Measurements from ENCODE around the gene MYO9B. TPM values are rescaled to one million over a fixed set of nuclear protein-coding genes. Genes with fewer than 3 reads are reported as not detected.
"Not testable (repeated sequence)": the region's sequence is repeated elsewhere in the genome, so short reads cannot be mapped to it uniquely, and the experiment has no call there.

MYO9B gene
- total RNA-seq, 1 experiment from 2014 or later: 58.6 TPM

- H3K27me3 ChIP-seq (ENCODE audit: insufficient read depth, low read length): no peaks in the 10 kb centered on the region
- no peak overlapping the region for H4K5ac ChIP-seq (ENCODE audit: insufficient read length, low read depth, low read length)
- no peak overlapping the region for H3K4me2 ChIP-seq (ENCODE audit: insufficient read depth, insufficient read length, low read length)
- H2BK5ac ChIP-seq (ENCODE audit: insufficient read length, low read length): no peak overlapping the region
- no peak for TF ChIP-seq CTCF (conservative IDR thresholded peaks at IDR 0.05)
- H3K23ac ChIP-seq (ENCODE audit: insufficient read length, low read depth, low read length): no peak overlapping the region
- no peak overlapping the region for H2BK12ac ChIP-seq (ENCODE audit: insufficient read length, low read depth, low read length)
- no peak overlapping the region for H4K8ac ChIP-seq (replicated peaks; ENCODE audit: insufficient read length, low read depth, low read length)
- Mint-ChIP-seq H3K9me3 (no peaks in the 10 kb centered on the region), H3K27me3 (ENCODE audit: low read depth) (no peaks in the 10 kb centered on the region; the same call in 1 of the 2 replicates), H3K4me1 (peaks cover 11 to 12% of the 10 kb centered on the region in 2 experiments), H3K27ac (0 out of 7 replicates have a peak overlapping the region, but pooled peaks of 1 of the 3 experiments have one; percentile 83), H3K36me3 (ENCODE audit: insufficient read depth in 1 of 3, low read depth in 3 of 3) (peaks cover 9 to 49% (median 20%) of the 10 kb centered on the region in 3 experiments; a peak in 6 of 7 replicates), H3K4me3 (no peak overlapping the region)
- no peak for DNase-seq
- H3K9ac ChIP-seq (ENCODE audit: extremely low read depth, insufficient read length, low read length): no peak overlapping the region
- H3K14ac ChIP-seq (ENCODE audit: insufficient read depth, low read length): no peak overlapping the region
- no peak overlapping the region for H2AFZ ChIP-seq (ENCODE audit: low read length)
- H3K4ac ChIP-seq (ENCODE audit: low read depth, low read length): no peak overlapping the region
- H4K20me1 ChIP-seq (ENCODE audit: control insufficient read depth, insufficient read depth, insufficient read length): no peaks in the 10 kb centered on the region
- H4K91ac ChIP-seq (ENCODE audit: insufficient read length, low read depth, low read length): no peak overlapping the region
- H3T11ph ChIP-seq (ENCODE audit: low read length): no peak overlapping the region
- H3K27ac ChIP-seq (ENCODE audit: insufficient read length, low read depth, low read length): no peak overlapping the region
- no peak overlapping the region for H2BK15ac ChIP-seq (ENCODE audit: low read depth, low read length)
- no peaks in the 10 kb centered on the region for H3K9me3 ChIP-seq (ENCODE audit: control insufficient read depth, low read depth, low read length)
- H2BK120ac ChIP-seq (ENCODE audit: low read depth, low read length, poor library complexity, severe bottlenecking): no peak overlapping the region
- H3K79me2 ChIP-seq (ENCODE audit: insufficient read depth, low read length): no peaks in the 10 kb centered on the region
- no CpG with 5 or more reads among the region's 8 CpGs for WGBS (ENCODE audit: extremely low coverage, insufficient read length, low lambda C conversion rate)
- no peaks in the 10 kb centered on the region for H3K4me1 ChIP-seq (ENCODE audit: insufficient read depth, low read length)
- H3K79me1 ChIP-seq (ENCODE audit: insufficient read depth, low read depth, low read length, poor library complexity, severe bottlenecking): no peaks in the 10 kb centered on the region
- H2AK5ac ChIP-seq (ENCODE audit: insufficient read length, low read length): no peak overlapping the region
- H3K18ac ChIP-seq (ENCODE audit: insufficient read length, low read depth, low read length): no peak overlapping the region
- peaks cover 3% of the 10 kb centered on the region for H3K23me2 ChIP-seq (ENCODE audit: insufficient read length, low read depth, low read length, poor library complexity, severe bottlenecking)
- no peak overlapping the region for H3K56ac ChIP-seq (ENCODE audit: insufficient read length, low read depth, low read length)
- no peak overlapping the region for H2BK20ac ChIP-seq (ENCODE audit: low read depth, low read length, poor library complexity, severe bottlenecking)
These were observed 110.0 kb downstream of the MYO9B start for GRCh38 chr19:17185590-17185989.

GRCh38 chr19:17191736-17192135 lies 116.2 kb downstream of the MYO9B start:
- H3K27me3 ChIP-seq (ENCODE audit: insufficient read depth, low read length); H2BK12ac ChIP-seq (ENCODE audit: insufficient read length, low read depth, low read length); H3T11ph ChIP-seq (ENCODE audit: low read length); H2BK15ac ChIP-seq (ENCODE audit: low read depth, low read length); H3K79me1 ChIP-seq (ENCODE audit: insufficient read depth, low read depth, low read length, poor library complexity, severe bottlenecking); H3K14ac ChIP-seq (ENCODE audit: insufficient read depth, low read length); H3K9me3 Mint-ChIP-seq; H2BK120ac ChIP-seq (ENCODE audit: low read depth, low read length, poor library complexity, severe bottlenecking); H4K91ac ChIP-seq (ENCODE audit: insufficient read length, low read depth, low read length); H4K5ac ChIP-seq (ENCODE audit: insufficient read length, low read depth, low read length); H4K20me1 ChIP-seq (ENCODE audit: control insufficient read depth, insufficient read depth, insufficient read length); H2BK20ac ChIP-seq (ENCODE audit: low read depth, low read length, poor library complexity, severe bottlenecking); H2BK5ac ChIP-seq (ENCODE audit: insufficient read length, low read length); H3K4me2 ChIP-seq (ENCODE audit: insufficient read depth, insufficient read length, low read length); H3K27ac ChIP-seq (ENCODE audit: insufficient read length, low read depth, low read length); H3K4me1 Mint-ChIP-seq; H4K8ac ChIP-seq (replicated peaks; ENCODE audit: insufficient read length, low read depth, low read length); H3K18ac ChIP-seq (ENCODE audit: insufficient read length, low read depth, low read length); H3K9ac ChIP-seq (ENCODE audit: extremely low read depth, insufficient read length, low read length); H3K4me3 Mint-ChIP-seq; H3K23ac ChIP-seq (ENCODE audit: insufficient read length, low read depth, low read length); H3K4ac ChIP-seq (ENCODE audit: low read depth, low read length); H3K27ac Mint-ChIP-seq; H3K9me3 ChIP-seq (ENCODE audit: control insufficient read depth, low read depth, low read length); DNase-seq; H3K79me2 ChIP-seq (ENCODE audit: insufficient read depth, low read length); H3K23me2 ChIP-seq (ENCODE audit: insufficient read length, low read depth, low read length, poor library complexity, severe bottlenecking); H3K4me1 ChIP-seq (ENCODE audit: insufficient read depth, low read length); H2AFZ ChIP-seq (ENCODE audit: low read length); H2AK5ac ChIP-seq (ENCODE audit: insufficient read length, low read length); H3K27me3 Mint-ChIP-seq (ENCODE audit: low read depth); H3K56ac ChIP-seq (ENCODE audit: insufficient read length, low read depth, low read length): not testable (repeated sequence)
- no CpG with 5 or more reads among the region's 6 CpGs for WGBS (ENCODE audit: extremely low coverage, insufficient read length, low lambda C conversion rate)
- H3K36me3 Mint-ChIP-seq (ENCODE audit: insufficient read depth in 1 of 3, low read depth in 3 of 3): peaks cover 36 to 51% (median 46%) of the 10 kb centered on the region in 3 experiments; a peak in 6 of 7 replicates
